B cell (primary cell): ENCODE measurements around the gene PLA2G2D. TPM values are rescaled to one million over a fixed set of nuclear protein-coding genes. Genes with fewer than 3 reads are reported as not detected.
A peak's percentile ranks its signal among the peaks of the same experiment; 100 is the strongest.

ENCODE experiments used
- ATAC-seq: fragments of 200-7000 bp; cut with Tn5 transposase; one replicate; pipeline ENCODE4 v1.10.0; 2021; ENCODE audit warnings: low read depth, mild to moderate bottlenecking, moderate number of reproducible peaks, moderate library complexity
- CTCF ChIA-PET: fragments of 350-600 bp; sonication (Branson Sonifier 250); formaldehyde crosslinking; loops from one replicate; lab custom pipeline; 2021; ENCODE audit warnings: antibody characterized with exemption, inconsistent platforms; lab: Charles Lee
- POLR2A ChIA-PET: fragments of 350-600 bp; sonication (Branson Sonifier 250); formaldehyde crosslinking; loops from one replicate; lab custom pipeline; 2021; ENCODE audit warnings: antibody characterized with exemption; lab: Charles Lee
- DNase-seq: peaks from one replicate; pipeline ENCODE4 v3.0.0; 2013
- H2AFZ ChIP-seq: 2 replicates; pipeline ENCODE4 v1.6.1; 2012; ENCODE audit warnings: mild to moderate bottlenecking, low read depth, low read length; ENCODE audit not compliant: insufficient read depth, poor library complexity, severe bottlenecking
- H3K27ac ChIP-seq, 2 donors: 1 replicate in 1 of 2; 2 replicates in 1 of 2; pipeline ENCODE4 v1.5.1; 2012 to 2013; ENCODE audit warnings: low read length in 2 of 2, mild to moderate bottlenecking in 2 of 2, moderate library complexity in 1 of 2
- H3K27me3 ChIP-seq, 4 experiments: fragments of 200-600 bp in 1 of 4; sonication (generic) in 1 of 4; replicated peaks in 1 of 4; 1 replicate in 2 of 4; 2 replicates in 2 of 4; pipeline versions ENCODE4 v1.6.1 to v1.7.0; 2013 to 2016; ENCODE audit warnings: low read length in 3 of 4, mild to moderate bottlenecking in 2 of 4, mixed read lengths in 1 of 4, moderate library complexity in 1 of 4; ENCODE audit not compliant: insufficient read depth in 4 of 4, control insufficient read depth in 3 of 4; ENCODE audit errors: control extremely low read depth in 1 of 4
- H3K36me3 ChIP-seq, 2 experiments: replicated peaks in 1 of 2; 1 replicate in 1 of 2; 2 replicates in 1 of 2; pipeline versions ENCODE4 v1.6.1 to v1.7.1; 2013; ENCODE audit warnings: low read length in 1 of 2; ENCODE audit not compliant: insufficient read depth in 2 of 2, control insufficient read depth in 1 of 2; ENCODE audit errors: control extremely low read depth in 1 of 2, extremely low read depth in 1 of 2
- H3K4me1 ChIP-seq, 2 donors: fragments of 200-600 bp in 1 of 2; sonication (generic) in 1 of 2; 1 replicate in 1 of 2; 2 replicates in 1 of 2; pipeline versions ENCODE4 v1.5.1 to v1.6.1; 2013 to 2017; ENCODE audit warnings: low read length in 2 of 2; ENCODE audit not compliant: control insufficient read depth in 2 of 2, insufficient read depth in 2 of 2
- H3K4me2 ChIP-seq: replicated peaks from 2 replicates; pipeline ENCODE3; 2012; ENCODE audit warnings: mild to moderate bottlenecking, low read depth, low read length; ENCODE audit not compliant: poor library complexity, severe bottlenecking
- H3K4me3 ChIP-seq, 5 experiments: fragments of 200-600 bp in 1 of 5; sonication (generic) in 1 of 5; 1 replicate in 3 of 5; 2 replicates in 2 of 5; pipeline versions ENCODE4 v1.5.1 to v1.7.0; 2011 to 2016; ENCODE audit warnings: low read length in 4 of 5, mild to moderate bottlenecking in 4 of 5, low read depth in 2 of 5, control low read depth in 1 of 5, moderate library complexity in 1 of 5; ENCODE audit not compliant: insufficient read depth in 1 of 5; ENCODE audit errors: control extremely low read depth in 1 of 5, extremely low read depth in 1 of 5
- H3K79me2 ChIP-seq: fragments of 200-600 bp; sonication (generic); one replicate; pipeline ENCODE4 v1.6.0; 2016; ENCODE audit warnings: low read length; ENCODE audit not compliant: control insufficient read depth, insufficient read depth
- H3K9ac ChIP-seq: fragments of 200-600 bp; sonication (generic); 2 replicates; pipeline ENCODE4 v1.6.1; 2017; ENCODE audit warnings: mild to moderate bottlenecking, low read length, moderate library complexity
- H3K9me3 ChIP-seq, 3 donors: one replicate each; pipeline versions ENCODE4 v1.6.1 to v1.7.1; 2013; ENCODE audit warnings: low read length in 2 of 3; ENCODE audit not compliant: control insufficient read depth in 2 of 3, insufficient read depth in 1 of 3; ENCODE audit errors: control extremely low read depth in 1 of 3
- H4K20me1 ChIP-seq: 2 replicates; pipeline ENCODE4 v1.6.0; 2012; ENCODE audit warnings: mild to moderate bottlenecking, low read length; ENCODE audit not compliant: insufficient read depth, control insufficient read depth, poor library complexity, severe bottlenecking
- H3K27ac Mint-ChIP-seq: one replicate; pipeline ENCODE4 v1.8.0; 2021; ENCODE audit warnings: mixed read lengths
- H3K27me3 Mint-ChIP-seq: one replicate; pipeline ENCODE4 v1.8.0; 2021; ENCODE audit warnings: mixed read lengths
- H3K4me1 Mint-ChIP-seq: one replicate; pipeline ENCODE4 v1.8.0; 2021; ENCODE audit warnings: mixed read lengths
- H3K4me3 Mint-ChIP-seq: one replicate; pipeline ENCODE4 v1.8.0; 2021; ENCODE audit warnings: mixed read lengths
- H3K9me3 Mint-ChIP-seq: one replicate; pipeline ENCODE4 v1.8.0; 2022; ENCODE audit warnings: mixed read lengths; ENCODE audit not compliant: insufficient read depth
- EZH2 ChIP-seq: IDR thresholded peaks from 2 replicates; pipeline ENCODE4 v1.6.1; 2012; ENCODE audit warnings: borderline replicate concordance, low read depth, mild to moderate bottlenecking, moderate library complexity, low read length; ENCODE audit not compliant: insufficient read depth, poor library complexity, severe bottlenecking
- WGBS: methylation state at CpG from one replicate; pipeline ENCODE4 v1.1.5; 2013; ENCODE audit warnings: missing lambda C conversion rate; ENCODE audit not compliant: insufficient coverage; 5-methylcytosine and 5-hydroxymethylcytosine counted together
- intact Hi-C: fragments of 100-400 bp; cut with micrococcal nuclease; formaldehyde crosslinking; loops from one replicate; pipeline ENCODE4 v1.10.0; 2022
- polyA plus RNA-seq: library from polyadenylated mRNA; depleted of rRNA; stranded (reverse); fragments of >200 nt; gene quantifications from 2 replicates; pipeline ENCODE4 v1.2.3, GENCODE V29; 2012
- total RNA-seq, 2 donors: library from RNA; stranded (reverse); fragments of 120-200 nt in 1 of 2; gene quantifications; 1 replicate in 1 of 2; 2 replicates in 1 of 2; pipeline versions ENCODE4 v1.2.3 to v1.2.4, GENCODE V29; 2013 to 2022
- TF ChIP-seq, protein P1 (sequence below): fragments of 200-600 bp; IDR thresholded peaks from one replicate; pipeline ENCODE4 v1.8.0; 2022; ENCODE audit warnings: antibody characterized with exemption, mild to moderate bottlenecking

PLA2G2D gene
- total and polyA plus RNA-seq, 2 donors (not counting 1 experiment from before 2014, with no cell fraction given) = 2.3 to 2.8 TPM

DNA sequence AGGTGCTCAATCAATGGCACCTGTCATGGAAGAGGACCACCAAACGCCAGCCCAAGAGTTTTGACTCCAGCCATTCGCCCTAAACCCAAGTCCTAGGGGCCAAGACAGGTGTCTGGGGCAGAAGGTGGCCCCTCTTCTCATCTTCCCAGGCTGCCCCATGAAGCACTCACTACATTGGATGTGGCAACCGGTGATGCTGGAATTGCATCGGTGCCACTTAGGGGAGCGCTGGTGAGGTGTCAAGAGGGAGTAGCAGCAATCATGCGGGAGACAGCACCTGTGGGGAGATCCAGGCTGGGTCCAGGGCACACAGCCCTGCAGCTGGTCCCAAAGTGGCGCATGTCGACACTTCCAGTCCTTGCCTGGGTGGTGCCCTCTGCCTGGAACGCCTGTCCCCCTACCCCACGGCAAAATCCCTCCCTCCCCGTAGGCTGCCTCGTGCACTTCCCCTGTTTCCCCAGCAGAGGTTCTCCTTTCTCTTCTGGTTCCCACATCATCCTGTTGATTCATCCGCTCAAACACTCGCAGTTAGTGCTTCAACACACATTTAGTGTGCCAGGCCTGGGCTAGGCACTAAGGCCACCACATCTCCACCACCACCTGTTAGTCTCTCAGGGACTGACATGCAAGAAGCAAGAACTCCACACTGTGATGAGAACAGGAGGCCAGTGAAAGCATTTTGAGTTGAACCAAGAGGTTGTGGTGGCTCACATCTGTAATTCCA lies 18.5 kb downstream of the PLA2G2D start:
- no peak overlapping the region for H3K4me3 Mint-ChIP-seq
- Histone ChIP-seq H3K4me3 (no peak overlapping the region), H3K79me2 (no peaks in the 10 kb centered on the region), H3K4me1 (peaks cover 5 to 8% of the 10 kb centered on the region in 2 donors), H4K20me1 (no peaks in the 10 kb centered on the region), H3K4me2 (no peak overlapping the region), H3K9ac (no peak overlapping the region), H3K27me3 (no peaks in the 10 kb centered on the region), H3K27ac (no peak overlapping the region), H3K9me3 (no peaks in the 10 kb centered on the region), H2AFZ (peak overlapping the region; percentile 16), H3K36me3 (no peaks in the 10 kb centered on the region)
- intact Hi-C loops = loop anchor here (1.0 kb wide), 3 partner anchors 23 to 393 kb away; no protein-coding TSS in a partner anchor
- peaks cover 3% of the 10 kb centered on the region for H3K27me3 Mint-ChIP-seq
- ATAC-seq (peak; percentile 94), DNase-seq (peak; percentile 74)
- peaks cover 3% of the 10 kb centered on the region for H3K4me1 Mint-ChIP-seq
- H3K9me3 Mint-ChIP-seq = no peaks in the 10 kb centered on the region
- ChIA-PET POLR2A (interaction anchor here (0.5 kb wide), 2 partner anchors 19 to 23 kb away, joined by 4 read pairs; partner anchors contain the start of gene PLA2G2D), CTCF (interaction anchor here (0.8 to 8.8 kb wide), 18 partner anchors 8 to 183 kb away, joined by 3 to 105 read pairs (median 4); no protein-coding TSS in a partner anchor)
- H3K27ac Mint-ChIP-seq = no peak overlapping the region
- 47% methylated on average over 14 of the region's 14 CpGs for WGBS
- no peak for TF ChIP-seq EZH2
- TF ChIP-seq, protein P1, sequence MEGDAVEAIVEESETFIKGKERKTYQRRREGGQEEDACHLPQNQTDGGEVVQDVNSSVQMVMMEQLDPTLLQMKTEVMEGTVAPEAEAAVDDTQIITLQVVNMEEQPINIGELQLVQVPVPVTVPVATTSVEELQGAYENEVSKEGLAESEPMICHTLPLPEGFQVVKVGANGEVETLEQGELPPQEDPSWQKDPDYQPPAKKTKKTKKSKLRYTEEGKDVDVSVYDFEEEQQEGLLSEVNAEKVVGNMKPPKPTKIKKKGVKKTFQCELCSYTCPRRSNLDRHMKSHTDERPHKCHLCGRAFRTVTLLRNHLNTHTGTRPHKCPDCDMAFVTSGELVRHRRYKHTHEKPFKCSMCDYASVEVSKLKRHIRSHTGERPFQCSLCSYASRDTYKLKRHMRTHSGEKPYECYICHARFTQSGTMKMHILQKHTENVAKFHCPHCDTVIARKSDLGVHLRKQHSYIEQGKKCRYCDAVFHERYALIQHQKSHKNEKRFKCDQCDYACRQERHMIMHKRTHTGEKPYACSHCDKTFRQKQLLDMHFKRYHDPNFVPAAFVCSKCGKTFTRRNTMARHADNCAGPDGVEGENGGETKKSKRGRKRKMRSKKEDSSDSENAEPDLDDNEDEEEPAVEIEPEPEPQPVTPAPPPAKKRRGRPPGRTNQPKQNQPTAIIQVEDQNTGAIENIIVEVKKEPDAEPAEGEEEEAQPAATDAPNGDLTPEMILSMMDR = peak; percentile 80

DNA sequence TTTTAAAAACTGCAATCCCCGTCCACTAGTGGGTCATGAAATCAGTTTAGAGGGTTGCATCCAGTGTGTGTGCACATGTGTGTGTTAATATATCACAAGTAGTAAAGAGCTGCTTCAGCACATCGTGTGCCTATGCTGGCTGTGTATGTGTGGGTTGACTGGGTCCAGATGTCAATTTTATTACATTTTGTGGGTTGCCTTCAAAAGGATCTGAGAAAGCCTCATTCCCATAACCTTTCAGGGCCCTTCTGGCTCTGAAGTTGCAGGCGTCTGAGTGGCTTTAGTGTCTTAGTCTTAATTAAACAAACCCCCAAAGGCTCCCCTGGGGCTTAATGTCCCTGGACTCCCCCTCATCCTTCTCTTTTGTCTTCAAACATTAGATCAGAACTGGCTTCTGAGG lies 19.8 kb downstream of the PLA2G2D start:
- H2AFZ ChIP-seq = no peak overlapping the region
- H3K4me3 ChIP-seq = no peak overlapping the region
- H3K27ac Mint-ChIP-seq = no peak overlapping the region
- no peak overlapping the region for H3K4me2 ChIP-seq
- no peaks in the 10 kb centered on the region for H3K27me3 ChIP-seq
- POLR2A ChIA-PET = no interaction called here
- DNase-seq = no peak
- H3K4me1 Mint-ChIP-seq = peaks cover 3% of the 10 kb centered on the region
- intact Hi-C loops = no loop called here
- H3K79me2 ChIP-seq = no peaks in the 10 kb centered on the region
- no peak for TF ChIP-seq EZH2
- TF ChIP-seq, protein P1 = no peak
- 100% methylated on average over 1 of the region's 3 CpGs for WGBS
- peaks cover 3% of the 10 kb centered on the region for H3K27me3 Mint-ChIP-seq
- H3K36me3 ChIP-seq = no peaks in the 10 kb centered on the region
- CTCF ChIA-PET = interaction anchor here (1.0 to 8.8 kb wide), 6 partner anchors 9 to 181 kb away, joined by 3 to 105 read pairs (median 7); no protein-coding TSS in a partner anchor
- H3K9me3 ChIP-seq = no peaks in the 10 kb centered on the region
- H3K4me3 Mint-ChIP-seq = no peak overlapping the region
- no peaks in the 10 kb centered on the region for H4K20me1 ChIP-seq
- peaks cover 5 to 8% of the 10 kb centered on the region in 2 donors for H3K4me1 ChIP-seq
- H3K9ac ChIP-seq = no peak overlapping the region
- no peak for ATAC-seq
- H3K9me3 Mint-ChIP-seq = no peaks in the 10 kb centered on the region
- H3K27ac ChIP-seq = no peak overlapping the region
